Mucosa of stomach (tissue), 1 donor: Measurements from ENCODE around the gene PIPOX.

ENCODE experiments used
- H3K27me3 ChIP-seq: one replicate; pipeline ENCODE4 v1.7.0; 2013; ENCODE audit warnings: mild to moderate bottlenecking, low read length; ENCODE audit not compliant: control insufficient read depth, insufficient read depth
- H3K36me3 ChIP-seq: one replicate; pipeline ENCODE4 v1.7.0; 2013; ENCODE audit warnings: low read length; ENCODE audit not compliant: control insufficient read depth, insufficient read depth
- H3K4me1 ChIP-seq: one replicate; pipeline ENCODE4 v1.7.0; 2013; ENCODE audit warnings: mild to moderate bottlenecking, low read length; ENCODE audit not compliant: control insufficient read depth, insufficient read depth
- H3K4me3 ChIP-seq: one replicate; pipeline ENCODE4 v1.7.0; 2013; ENCODE audit warnings: low read length
- H3K9ac ChIP-seq: one replicate; pipeline ENCODE4 v1.7.0; 2013; ENCODE audit warnings: mild to moderate bottlenecking, low read length, moderate library complexity
- H3K9me3 ChIP-seq: one replicate; pipeline ENCODE4 v1.7.0; 2013; ENCODE audit warnings: mild to moderate bottlenecking, low read length, moderate library complexity; ENCODE audit not compliant: control insufficient read depth
- donor health status: Pancreatic carcinoma.

PIPOX gene

DNA sequence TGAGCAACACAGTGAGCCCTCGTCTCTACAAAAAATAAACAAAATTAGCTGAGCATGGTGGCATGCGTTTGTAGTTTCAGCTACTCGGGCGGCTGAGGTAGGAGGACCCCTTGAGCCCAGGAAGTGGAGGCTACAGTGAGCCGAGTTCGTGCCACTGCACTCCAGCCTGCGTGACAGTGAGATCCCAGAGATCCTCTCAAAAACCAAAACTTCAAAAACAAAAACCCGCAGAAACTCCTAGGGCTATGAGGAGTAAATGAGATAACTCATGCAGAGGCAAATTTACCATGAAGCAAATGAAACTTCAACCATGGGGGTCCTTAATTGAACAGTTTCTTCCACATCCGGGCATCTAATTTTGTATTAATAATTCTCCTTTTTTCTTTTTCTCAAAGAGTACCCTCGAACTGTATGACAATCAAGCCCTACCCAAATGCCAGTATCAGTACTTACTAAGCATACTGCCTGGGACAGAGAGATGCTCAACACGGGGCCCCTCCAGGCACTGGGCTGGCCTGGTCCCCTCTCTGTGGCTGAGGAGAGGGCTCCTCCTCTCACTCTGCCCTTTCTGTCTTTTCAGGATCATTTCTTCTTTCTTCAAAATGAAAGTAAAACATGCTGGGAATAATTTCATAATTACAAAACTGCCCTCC is 789 bp upstream of the PIPOX start:
- Histone ChIP-seq H3K27me3 (peaks cover 9% of the 10 kb centered on the region), H3K4me1 (peaks cover 12% of the 10 kb centered on the region), H3K9me3 (no peaks in the 10 kb centered on the region), H3K36me3 (no peaks in the 10 kb centered on the region), H3K9ac (no peak overlapping the region), H3K4me3 (no peak overlapping the region)

DNA sequence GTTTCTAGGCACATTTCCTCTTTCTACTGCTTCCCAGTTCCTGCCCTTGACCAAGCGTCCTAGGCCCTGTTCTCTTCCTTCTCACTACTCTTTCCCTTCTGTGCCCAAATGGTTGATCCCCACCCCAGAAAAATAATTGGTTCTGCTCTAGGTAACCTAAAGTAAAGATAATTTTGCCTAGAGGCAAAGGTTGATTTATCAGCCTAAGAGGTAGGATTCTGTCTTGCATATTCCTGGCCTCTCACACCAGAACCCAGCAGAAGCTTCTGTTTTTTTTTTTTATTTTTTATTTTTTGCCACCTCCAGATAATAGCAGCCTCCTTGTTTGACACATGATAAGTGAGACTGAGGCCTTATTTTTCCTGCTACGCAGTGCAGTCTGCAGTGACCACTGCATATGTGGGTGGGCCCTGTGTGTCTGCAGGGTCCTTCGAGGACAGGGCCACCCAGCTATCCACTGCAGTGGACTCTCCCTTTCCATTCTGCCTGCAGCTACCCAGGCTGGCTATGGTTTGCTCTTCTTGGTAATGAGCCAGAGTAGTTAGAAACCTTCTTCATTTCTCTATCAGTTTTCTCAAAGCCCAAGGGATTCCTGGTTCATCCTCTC is 701 bp downstream of the PIPOX start:
- Histone ChIP-seq H3K9me3 (no peaks in the 10 kb centered on the region), H3K4me3 (no peak overlapping the region), H3K27me3 (peaks cover 6% of the 10 kb centered on the region), H3K4me1 (peaks cover 12% of the 10 kb centered on the region), H3K36me3 (no peaks in the 10 kb centered on the region), H3K9ac (no peak overlapping the region)

DNA sequence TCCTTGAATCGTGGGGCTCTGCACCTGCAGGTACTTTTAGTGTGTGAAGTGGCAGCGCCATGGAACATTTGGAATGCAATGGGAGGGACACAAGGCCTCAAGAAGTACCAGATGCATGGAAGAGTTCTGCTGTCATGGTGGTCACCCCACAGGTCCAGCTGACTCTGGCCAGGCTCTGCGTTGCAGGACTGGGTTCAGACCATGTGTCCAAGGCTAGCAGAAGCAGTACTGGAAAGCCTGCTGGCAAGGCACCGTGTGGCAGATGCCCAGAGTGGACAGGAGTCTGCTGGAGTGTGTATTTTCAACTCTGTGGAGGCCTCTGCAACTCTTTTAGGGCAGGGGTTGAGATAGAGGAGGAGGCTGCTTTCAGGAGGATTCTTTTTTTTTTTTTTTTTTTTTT is 2.1 kb downstream of the PIPOX start:
- peaks cover 9% of the 10 kb centered on the region for H3K27me3 ChIP-seq
- H3K36me3 ChIP-seq: no peaks in the 10 kb centered on the region
- no peak overlapping the region for H3K9ac ChIP-seq
- no peak overlapping the region for H3K4me3 ChIP-seq
- H3K9me3 ChIP-seq: no peaks in the 10 kb centered on the region
- peaks cover 12% of the 10 kb centered on the region for H3K4me1 ChIP-seq

DNA sequence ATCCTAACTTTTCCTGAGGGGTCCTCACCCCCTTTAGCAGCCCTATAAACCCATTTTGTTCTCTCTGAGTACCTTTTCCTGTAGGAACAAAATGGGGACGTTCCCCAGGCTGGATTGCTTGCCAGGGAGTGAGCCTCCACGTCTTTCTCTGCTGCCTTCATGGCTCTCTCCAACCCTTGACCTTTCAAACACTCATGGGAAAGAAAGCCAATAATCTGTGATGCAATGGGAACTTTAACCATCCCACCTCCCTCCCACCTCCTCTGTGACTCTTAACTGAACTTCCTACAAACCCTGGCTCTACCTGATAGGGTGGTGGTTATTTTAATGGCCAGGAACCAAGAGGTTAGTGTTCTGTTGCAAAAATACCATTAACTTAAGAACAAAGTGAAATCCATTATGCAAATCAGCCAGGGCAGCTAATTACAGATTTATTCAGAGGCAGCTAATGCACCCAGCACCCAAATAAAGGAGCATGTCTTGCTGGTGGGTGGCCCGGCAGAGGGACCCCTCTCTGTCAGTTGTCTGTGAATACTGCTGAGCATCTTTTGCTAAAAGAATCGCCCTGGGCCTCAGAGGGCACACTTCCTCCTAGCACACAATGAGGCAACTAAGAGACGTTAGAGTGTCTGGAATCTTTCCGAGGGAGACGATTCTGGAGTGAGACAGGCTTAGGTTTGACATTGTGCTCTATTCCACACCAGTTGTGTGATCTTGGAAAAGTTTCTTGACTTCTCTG is 3.0 kb downstream of the PIPOX start:
- Histone ChIP-seq H3K36me3 (no peaks in the 10 kb centered on the region), H3K4me1 (peaks cover 12% of the 10 kb centered on the region), H3K9me3 (no peaks in the 10 kb centered on the region), H3K4me3 (no peak overlapping the region), H3K9ac (no peak overlapping the region), H3K27me3 (peaks cover 9% of the 10 kb centered on the region)

DNA sequence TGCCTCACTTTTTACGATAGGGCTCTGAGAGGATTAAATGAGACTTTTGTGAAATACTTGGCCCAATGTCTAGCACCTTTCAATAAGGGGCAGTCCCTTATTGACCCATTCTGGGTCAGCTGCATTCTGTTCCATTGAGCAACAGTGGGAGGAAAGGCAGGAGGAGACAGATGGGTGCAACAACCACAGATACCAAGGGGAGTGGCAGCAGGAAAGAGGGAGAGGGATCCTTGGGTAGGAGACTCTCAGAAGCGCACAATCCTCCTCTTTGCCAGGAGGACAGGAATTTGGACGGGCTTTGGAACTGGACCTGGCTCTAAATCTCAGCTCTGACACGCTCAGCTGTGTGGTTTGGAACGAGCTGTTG is 3.5 kb downstream of the PIPOX start:
- H3K36me3 ChIP-seq: no peaks in the 10 kb centered on the region
- peaks cover 9% of the 10 kb centered on the region for H3K27me3 ChIP-seq
- no peaks in the 10 kb centered on the region for H3K9me3 ChIP-seq
- H3K4me3 ChIP-seq: no peak overlapping the region
- H3K9ac ChIP-seq: no peak overlapping the region
- H3K4me1 ChIP-seq: peaks cover 12% of the 10 kb centered on the region

DNA sequence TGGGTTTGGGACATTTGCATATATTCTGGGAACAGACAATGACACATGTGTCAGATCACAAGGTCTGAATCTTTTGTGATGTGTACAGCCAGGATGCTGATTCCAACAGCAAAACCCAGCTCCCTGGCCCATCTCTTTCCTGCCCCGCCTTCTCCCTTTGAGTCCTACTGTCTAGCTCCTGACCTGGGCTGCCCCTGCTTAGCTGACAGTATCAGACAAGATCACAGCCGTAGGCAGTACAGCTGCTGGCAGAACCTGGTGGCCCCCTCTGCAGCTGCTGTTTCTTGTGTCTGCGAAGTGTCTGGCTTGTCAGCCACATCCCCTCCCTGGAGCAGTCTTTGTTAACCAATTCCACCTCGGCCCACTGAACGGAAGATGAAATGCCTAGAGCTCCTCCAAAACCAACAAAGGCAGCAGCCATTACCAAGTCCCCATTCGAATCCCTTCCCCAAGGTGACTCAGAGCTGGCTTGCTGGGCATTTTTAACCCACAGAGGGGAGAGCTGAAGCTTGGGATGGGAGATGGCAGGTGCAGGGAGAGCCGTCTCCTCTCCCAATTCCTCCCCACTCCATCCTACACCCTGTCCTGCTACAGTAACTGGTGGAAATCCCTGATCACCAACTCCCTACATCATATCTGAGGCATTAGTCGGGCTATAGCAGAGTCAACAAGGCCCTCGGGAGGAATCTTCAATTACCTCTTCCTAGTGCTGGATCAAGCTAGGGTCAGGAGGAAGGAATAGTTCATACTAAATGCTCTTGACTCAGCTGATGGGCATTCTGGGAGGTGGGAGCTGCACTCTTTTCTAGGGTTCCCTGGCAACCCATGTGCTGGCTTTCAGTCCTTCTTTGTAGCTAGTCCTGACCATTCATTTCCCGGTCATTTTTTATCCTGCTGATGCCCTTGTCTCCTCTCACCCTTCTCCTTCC is 5.8 kb downstream of the PIPOX start:
- H3K9ac ChIP-seq: no peak overlapping the region
- peaks cover 9% of the 10 kb centered on the region for H3K27me3 ChIP-seq
- H3K36me3 ChIP-seq: no peaks in the 10 kb centered on the region
- no peaks in the 10 kb centered on the region for H3K4me1 ChIP-seq
- no peak overlapping the region for H3K4me3 ChIP-seq
- H3K9me3 ChIP-seq: no peaks in the 10 kb centered on the region

DNA sequence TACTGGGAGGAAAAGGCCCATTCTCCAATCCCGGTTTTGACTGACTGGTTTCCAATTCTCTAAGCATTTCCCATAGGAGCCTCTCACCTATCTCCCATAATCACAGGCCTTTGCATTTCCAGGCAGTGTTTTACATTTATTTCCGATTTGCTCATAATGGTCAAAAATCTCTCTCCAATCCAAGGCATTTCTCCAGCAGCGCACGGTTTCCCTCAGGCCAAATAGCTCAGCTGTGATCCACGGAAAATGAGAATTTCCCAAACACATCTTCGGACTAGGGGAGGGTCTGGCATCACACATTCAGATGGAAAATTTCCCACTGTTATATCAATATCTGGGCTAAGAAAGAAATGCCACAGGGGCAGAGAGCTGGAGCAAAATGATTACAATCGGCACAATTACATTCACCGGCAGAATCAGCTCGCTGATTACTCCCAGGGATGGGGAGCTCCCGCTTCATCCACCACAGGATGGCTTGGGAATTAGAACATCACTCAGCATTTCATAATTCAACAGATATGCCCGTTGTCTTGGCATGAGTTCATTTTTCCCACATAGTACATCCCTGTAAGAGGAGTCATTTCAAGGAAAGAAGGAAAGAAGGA is 6.7 kb downstream of the PIPOX start:
- Histone ChIP-seq H3K36me3 (no peaks in the 10 kb centered on the region), H3K9me3 (no peaks in the 10 kb centered on the region), H3K9ac (no peak overlapping the region), H3K4me1 (no peaks in the 10 kb centered on the region), H3K27me3 (peaks cover 9% of the 10 kb centered on the region), H3K4me3 (no peak overlapping the region)

DNA sequence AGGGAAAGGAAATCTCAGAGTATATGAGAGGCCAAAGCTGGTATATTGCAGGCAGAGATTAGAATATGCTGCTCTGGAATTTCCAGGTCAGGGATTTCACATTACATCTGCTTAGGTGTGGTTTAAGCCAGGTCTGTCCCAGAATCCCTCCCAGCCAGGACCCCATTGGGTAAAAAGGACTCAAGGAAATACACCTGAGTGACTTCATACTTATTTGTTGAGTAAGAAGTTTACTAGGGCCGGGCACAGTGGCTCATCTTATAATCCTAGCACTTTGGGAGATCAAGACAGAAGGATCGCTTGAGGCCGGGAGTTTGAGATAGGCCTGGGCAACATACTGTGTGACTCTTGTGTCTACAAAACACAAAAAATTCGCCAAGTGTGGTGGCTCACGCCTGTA is 7.2 kb downstream of the PIPOX start:
- peaks cover 9% of the 10 kb centered on the region for H3K27me3 ChIP-seq
- H3K4me1 ChIP-seq: no peaks in the 10 kb centered on the region
- no peak overlapping the region for H3K9ac ChIP-seq
- H3K36me3 ChIP-seq: no peaks in the 10 kb centered on the region
- no peak overlapping the region for H3K4me3 ChIP-seq
- no peaks in the 10 kb centered on the region for H3K9me3 ChIP-seq

DNA sequence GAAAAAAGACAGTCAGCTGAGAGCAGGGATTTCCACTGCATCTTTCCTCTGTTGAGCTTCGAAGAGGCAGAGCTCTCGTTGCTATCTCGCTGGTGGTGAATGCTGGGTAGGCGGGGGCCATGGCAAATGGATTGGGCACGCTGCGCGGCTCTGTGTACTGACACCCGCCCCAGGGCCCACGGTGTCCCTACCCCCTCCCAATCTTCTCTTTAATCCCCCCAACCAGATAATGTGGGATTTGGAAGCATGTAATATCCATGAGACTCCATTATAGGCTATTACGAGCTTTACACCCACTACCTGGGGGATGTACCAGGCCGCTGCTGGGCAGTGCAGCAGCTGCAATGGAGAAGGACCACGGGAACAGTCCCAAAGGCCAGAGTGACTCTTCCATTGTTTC is 8.3 kb downstream of the PIPOX start:
- H3K4me1 ChIP-seq: no peaks in the 10 kb centered on the region
- no peaks in the 10 kb centered on the region for H3K36me3 ChIP-seq
- H3K9ac ChIP-seq: no peak overlapping the region
- peaks cover 9% of the 10 kb centered on the region for H3K27me3 ChIP-seq
- no peak overlapping the region for H3K4me3 ChIP-seq
- H3K9me3 ChIP-seq: no peaks in the 10 kb centered on the region

DNA sequence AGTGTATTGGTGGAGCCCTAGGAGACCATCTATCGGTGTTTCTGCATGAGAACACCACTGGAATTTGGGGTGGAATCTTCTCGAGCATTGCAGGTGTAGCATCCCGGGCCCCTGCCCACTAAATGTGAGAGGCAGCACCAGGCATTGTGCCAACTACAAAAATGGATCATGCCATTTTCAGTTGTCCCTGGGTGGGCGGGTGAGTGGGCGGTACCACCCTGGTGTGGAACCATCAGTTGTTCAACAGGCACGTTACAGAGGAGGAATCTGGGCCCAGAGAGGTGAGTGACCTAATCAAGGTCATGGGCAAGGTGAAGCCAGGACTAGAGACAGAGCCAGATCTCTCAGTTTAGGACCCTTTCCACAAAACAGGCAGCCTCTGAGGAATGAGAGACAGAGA is 8.8 kb downstream of the PIPOX start:
- Histone ChIP-seq H3K4me3 (no peak overlapping the region), H3K27me3 (peaks cover 7% of the 10 kb centered on the region), H3K36me3 (no peaks in the 10 kb centered on the region), H3K4me1 (no peaks in the 10 kb centered on the region), H3K9me3 (no peaks in the 10 kb centered on the region), H3K9ac (no peak overlapping the region)

DNA sequence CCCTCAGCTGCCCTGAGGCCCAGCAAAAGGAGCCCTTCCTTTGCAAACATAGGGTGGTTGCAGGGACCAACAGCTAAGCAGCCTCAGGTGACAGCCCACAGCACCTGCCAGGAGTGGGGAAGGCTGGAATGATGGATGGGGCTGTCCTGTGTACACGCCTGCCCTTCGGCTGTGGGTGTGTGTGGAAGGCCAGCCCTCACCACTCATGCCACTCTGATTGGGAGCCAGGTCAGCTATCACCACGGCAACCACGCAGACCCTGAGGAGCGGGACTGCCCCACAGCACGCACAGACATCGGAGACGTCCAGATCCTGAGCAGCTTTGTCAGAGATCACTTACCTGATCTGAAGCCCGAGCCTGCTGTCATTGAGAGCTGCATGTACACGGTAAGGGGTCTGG is 11.9 kb downstream of the PIPOX start:
- H3K4me1 ChIP-seq: no peaks in the 10 kb centered on the region
- H3K9ac ChIP-seq: no peak overlapping the region
- H3K4me3 ChIP-seq: no peak overlapping the region
- H3K27me3 ChIP-seq: no peaks in the 10 kb centered on the region
- H3K36me3 ChIP-seq: no peaks in the 10 kb centered on the region
- no peaks in the 10 kb centered on the region for H3K9me3 ChIP-seq
